ENCODE measurements around the gene PGK2. TPM values are rescaled to one million over a fixed set of nuclear protein-coding genes. Genes with fewer than 3 reads are reported as not detected.

PGK2 gene
- not detected in 5 replicates for total RNA-seq (2022; extraction: Qiagen RNA extraction; ENCODE audit: low read depth)

GRCh38 chr6:49787176-49787575 is at the start of gene PGK2:
PGK2 (minus strand) TSS chr6:49787285; CDS start chr6:49787187, 98 bp downstream.

GRCh38 chr6:49744259-49744658 is 42.8 kb downstream of the PGK2 start, which contains the start of gene CRISP3:
CRISP3 (minus strand) TSS chr6:49744388; CDS start chr6:49744367, 21 bp downstream.

Other genes starting within 250 kb of the PGK2 start
- gene C6orf141, start 236.6 kb downstream of the PGK2 start, total RNA-seq (2022; extraction: Qiagen RNA extraction; ENCODE audit: low read depth) = 10.2 to 11.5 TPM (median 11.1 TPM) in 5 replicates
- gene RHAG, start 150.4 kb downstream of the PGK2 start, total RNA-seq (2022; extraction: Qiagen RNA extraction; ENCODE audit: low read depth) = 0.06 to 0.15 TPM (median 0.09 TPM) in 3 of 5 replicates, not detected in the others
- gene CRISP2, start 73.7 kb downstream of the PGK2 start, total RNA-seq (2022; extraction: Qiagen RNA extraction; ENCODE audit: low read depth) = not detected in 5 replicates
- not detected in 5 replicates for gene CRISP3, start 42.9 kb downstream of the PGK2 start, total RNA-seq (2022; extraction: Qiagen RNA extraction; ENCODE audit: low read depth)
- gene CRISP1, start 79.2 kb upstream of the PGK2 start, total RNA-seq (2022; extraction: Qiagen RNA extraction; ENCODE audit: low read depth) = not detected in 5 replicates
- not detected in 5 replicates for gene DEFB114, start 176.9 kb upstream of the PGK2 start, total RNA-seq (2022; extraction: Qiagen RNA extraction; ENCODE audit: low read depth)
- gene DEFB113, start 182.3 kb upstream of the PGK2 start, total RNA-seq (2022; extraction: Qiagen RNA extraction; ENCODE audit: low read depth) = not detected in 5 replicates
- not detected in 5 replicates for gene DEFB110, start 234.7 kb upstream of the PGK2 start, total RNA-seq (2022; extraction: Qiagen RNA extraction; ENCODE audit: low read depth)

Data from A549 treated with GW870086 at 1 μM for 4 hours (cell line).